ENCODE data around the gene LCK. TPM values are rescaled to one million over a fixed set of nuclear protein-coding genes. Genes with fewer than 3 reads are reported as not detected.

Gene LCK
- total and polyA plus RNA-seq, 9 of the 15 experiments (the other 6 are each of a cell fraction or from before 2014, with no cell fraction given) = 0.04 to 0.47 (median 0.13) TPM; not detected in 6

GRCh38 chr1:32215629-32216480, 35.2 kb upstream of the LCK start (continued):
- TF ChIP-seq SP1 (CRISPR knock-in tag; IDR thresholded peaks at IDR 0.05) (peak; percentile 48; the same call in 1 of the 2 replicates), E2F6 (IDR thresholded peaks at IDR 0.05; ENCODE audit: borderline replicate concordance in 1 of 2, extremely low read depth in 1 of 2, insufficient read depth in 1 of 2, insufficient read length in 1 of 2, low read depth in 1 of 2, low read length in 1 of 2, poor library complexity in 1 of 2, severe bottlenecking in 1 of 2) (no peak), ZNF408 (CRISPR knock-in tag; IDR thresholded peaks at IDR 0.05; ENCODE audit: low read depth) (no peak), SAFB (IDR thresholded peaks at IDR 0.05; ENCODE audit: borderline replicate concordance, low read depth, low read length) (no peak), ZFP91 (CRISPR knock-in tag; IDR thresholded peaks at IDR 0.05) (no peak), CBX2 (IDR thresholded peaks at IDR 0.05; ENCODE audit: insufficient read depth, low read length, poor library complexity, severe bottlenecking) (no peak), CBFA2T2 (conservative IDR thresholded peaks at IDR 0.05) (no peak), NONO (IDR thresholded peaks at IDR 0.05; ENCODE audit: low read depth in 2 of 2, low read length in 1 of 2) (no peak), ZNF79 (CRISPR knock-in tag; IDR thresholded peaks at IDR 0.05; ENCODE audit: low read depth) (no peak), ZNF76 (CRISPR knock-in tag; IDR thresholded peaks at IDR 0.05; ENCODE audit: borderline replicate concordance) (no peak), EZH2 (IDR thresholded peaks at IDR 0.05; ENCODE audit: borderline replicate concordance, low read depth, low read length) (no peak), CTCFL (IDR thresholded peaks at IDR 0.05; ENCODE audit: borderline replicate concordance, insufficient read depth, low read depth, low read length, poor library complexity, severe bottlenecking) (peak; percentile 81), BRD9 (IDR thresholded peaks at IDR 0.05; ENCODE audit: low read depth, partially characterized antibody) (no peak), MYNN (IDR thresholded peaks at IDR 0.05) (no peak), MYNN (CRISPR knock-in tag; IDR thresholded peaks at IDR 0.05) (no peak), STAT5A (IDR thresholded peaks at IDR 0.05; ENCODE audit: borderline replicate concordance, low read length) (no peak), KLF13 (tag; IDR thresholded peaks at IDR 0.05; ENCODE audit: borderline replicate concordance, low read depth) (no peak), FOXO4 (CRISPR knock-in tag; IDR thresholded peaks at IDR 0.05) (no peak), FOXJ2 (tag; IDR thresholded peaks at IDR 0.05) (no peak), PHB2 (IDR thresholded peaks at IDR 0.05; ENCODE audit: low read depth) (no peak)

All from K562 (cell line).